Caki2 (cell line): ENCODE data around the gene NDUFV2. TPM values are rescaled to one million over a fixed set of nuclear protein-coding genes. Genes with fewer than 3 reads are reported as not detected.

Experiments
- DNase-seq: peaks from one replicate; pipeline ENCODE4 v3.0.0-alpha.2; 2015; ENCODE audit warnings: low read depth
- in situ Hi-C: cut with HindIII; loops from 2 replicates; pipeline ENCODE4 v1.10.0; 2016; ENCODE audit warnings: low sequenced_read_pairs, low pct_unique_long_range_greater_than_20kb, mixed read lengths
- total RNA-seq: library from RNA; depleted of rRNA; stranded (reverse); fragments of >200 nt; shearing (Covaris generic); gene quantifications from 2 replicates; pipeline ENCODE4 v1.2.3, GENCODE V29; 2014; ENCODE audit warnings: low replicate concordance

Gene NDUFV2
- total RNA-seq, 1 experiment from 2014 or later = 232 TPM

GRCh38 chr18:9106800-9107584 is 4.5 kb downstream of the NDUFV2 start:
- in situ Hi-C loops = no loop called here
- DNase-seq = no peak

GRCh38 chr18:9108911-9109310 is 6.4 kb downstream of the NDUFV2 start:
- in situ Hi-C loops = no loop called here
- no peak for DNase-seq

GRCh38 chr18:9109523-9109922 is 7.0 kb downstream of the NDUFV2 start:
- in situ Hi-C loops = no loop called here

GRCh38 chr18:9113468-9114149 is 11.1 kb downstream of the NDUFV2 start:
- in situ Hi-C loops = no loop called here
- DNase-seq = no peak

More at GRCh38 chr18:9109523-9109922, 7.0 kb downstream of the NDUFV2 start:
- DNase-seq = no peak

GRCh38 chr18:9115984-9116383 is 13.5 kb downstream of the NDUFV2 start:
- DNase-seq = no peak
- in situ Hi-C loops = no loop called here

- in situ Hi-C loops = no loop called here
- no peak for DNase-seq
Measured at GRCh38 chr18:9117980-9118841, 15.7 kb downstream of the NDUFV2 start.

GRCh38 chr18:9120796-9121195 is 18.3 kb downstream of the NDUFV2 start:
- no peak for DNase-seq
- in situ Hi-C loops = no loop called here

- in situ Hi-C loops = no loop called here
- DNase-seq = no peak
Measured at GRCh38 chr18:9123520-9123919, 21.0 kb downstream of the NDUFV2 start.

- no peak for DNase-seq
- in situ Hi-C loops = no loop called here
Measured at GRCh38 chr18:9124824-9125223, 22.3 kb downstream of the NDUFV2 start.

- in situ Hi-C loops = no loop called here
- no peak for DNase-seq
Measured at GRCh38 chr18:9126337-9126736, 23.8 kb downstream of the NDUFV2 start.

- in situ Hi-C loops = no loop called here
- no peak for DNase-seq
Measured at GRCh38 chr18:9130195-9130594, 27.7 kb downstream of the NDUFV2 start.

- in situ Hi-C loops = no loop called here
- no peak for DNase-seq
Measured at GRCh38 chr18:9130806-9131205, 28.3 kb downstream of the NDUFV2 start.

GRCh38 chr18:9132628-9133027 is 30.1 kb downstream of the NDUFV2 start:
- in situ Hi-C loops = no loop called here

GRCh38 chr18:9133225-9133624 is 30.7 kb downstream of the NDUFV2 start:
- in situ Hi-C loops = no loop called here
- no peak for DNase-seq

More at GRCh38 chr18:9132628-9133027, 30.1 kb downstream of the NDUFV2 start:
- no peak for DNase-seq

GRCh38 chr18:9135081-9135911 is 32.8 kb downstream of the NDUFV2 start:
- in situ Hi-C loops = no loop called here
- no peak for DNase-seq

GRCh38 chr18:9135912-9136314 is 33.4 kb downstream of the NDUFV2 start:
- in situ Hi-C loops = no loop called here
- DNase-seq = peak; percentile 46

GRCh38 chr18:9136315-9137155 is 34.0 kb downstream of the NDUFV2 start, which contains the start of gene ANKRD12:
TSS of gene ANKRD12 (plus strand) at chr18:9136781. CDS start at chr18:9182433, 45,652 bp downstream.
- DNase-seq = peak; percentile 98
- in situ Hi-C loops = no loop called here
